Fibroblast of skin of left quadriceps (primary cell): ENCODE data around the gene KIF26B.

Experiments
- DNase-seq, 2 experiments: peaks; one replicate each; pipeline ENCODE4 v3.0.0-alpha.2; 2013; ENCODE audit warnings: low read depth in 2 of 2

KIF26B gene

DNA sequence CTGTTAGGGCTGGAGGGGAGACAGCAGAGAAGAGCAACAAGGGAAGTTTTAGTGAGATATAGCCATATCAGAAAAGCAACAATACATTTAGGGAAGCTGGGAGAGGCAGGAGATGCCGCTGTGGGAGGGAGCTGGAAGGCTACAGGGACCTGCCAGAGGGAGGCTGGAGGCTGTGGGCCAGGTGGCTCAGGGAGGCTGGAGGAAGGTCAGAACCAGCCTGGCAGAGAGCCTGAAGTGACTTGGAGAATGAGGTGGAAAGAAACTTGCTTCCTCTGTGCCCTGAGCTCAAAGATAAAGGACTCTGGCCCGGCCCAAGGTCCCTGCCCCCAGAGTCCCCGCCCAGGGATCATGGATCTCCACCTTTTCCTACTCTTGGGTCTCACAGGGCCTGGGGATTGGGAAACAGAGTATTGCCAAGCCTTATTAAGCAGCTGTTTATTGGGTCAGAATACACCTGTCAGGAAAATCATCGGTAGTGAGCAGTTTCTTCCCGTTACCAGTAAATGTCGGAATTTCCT lies 85.9 kb downstream of the KIF26B start:
- no peak for DNase-seq

GRCh38 chr1:245241526-245242130 lies 86.8 kb downstream of the KIF26B start:
- DNase-seq, result no peak

- DNase-seq, result no peak
These were observed 88.2 kb downstream of the KIF26B start for GRCh38 chr1:245242989-245243388.

DNA sequence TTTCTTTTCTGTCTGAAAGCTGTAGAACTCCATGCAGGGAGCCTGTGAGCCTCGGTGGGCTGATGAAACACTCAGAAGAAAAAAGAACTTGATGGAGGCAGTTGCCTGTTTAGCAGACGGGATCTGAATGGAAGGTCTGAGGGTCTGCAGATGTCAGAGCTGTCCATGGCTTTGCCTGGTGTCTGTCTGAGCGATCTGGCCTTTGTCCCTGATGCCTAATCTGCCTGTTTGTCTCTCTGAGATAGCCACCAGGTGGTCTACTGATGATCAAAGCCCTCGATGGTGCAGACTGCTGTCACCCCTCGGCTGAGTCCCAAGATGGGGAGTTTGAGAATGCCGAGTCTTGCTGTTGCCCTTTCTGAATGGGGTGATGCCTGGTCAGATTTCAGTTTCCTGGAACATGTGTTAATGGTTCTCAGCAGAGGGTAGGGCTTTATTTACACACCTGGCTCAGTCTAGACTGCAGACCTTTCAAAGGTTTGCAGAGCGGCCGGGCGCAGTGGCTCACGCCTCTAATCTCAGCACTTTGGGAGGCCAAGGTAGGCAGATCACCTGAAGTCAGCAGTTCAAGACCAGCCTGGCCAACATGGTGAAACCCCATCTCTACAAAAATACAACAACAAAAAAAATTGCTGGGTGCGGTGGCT lies 90.4 kb downstream of the KIF26B start:
- no peak for DNase-seq

GRCh38 chr1:245246433-245246832 lies 91.6 kb downstream of the KIF26B start:
- no peak for DNase-seq

DNA sequence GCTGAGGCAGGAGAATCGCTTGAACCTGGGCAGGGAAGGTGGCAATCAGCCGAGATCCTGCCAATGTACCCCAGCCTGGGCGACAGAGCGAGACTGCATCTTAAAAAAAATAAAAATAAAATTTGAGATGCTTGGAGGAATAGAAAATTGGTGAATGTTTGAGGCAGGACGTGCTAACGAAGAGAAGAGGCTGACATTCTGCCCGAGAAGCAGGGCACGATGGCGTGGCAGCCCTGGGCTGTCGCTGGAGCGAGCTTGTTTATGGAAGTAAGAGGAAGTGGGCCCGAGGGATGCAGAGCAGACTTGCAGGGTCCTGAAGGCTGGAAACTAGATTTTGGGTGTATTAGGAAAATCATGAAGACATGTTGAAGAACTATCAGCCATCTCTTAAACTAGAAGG lies 92.6 kb downstream of the KIF26B start:
- no peak for DNase-seq

DNA sequence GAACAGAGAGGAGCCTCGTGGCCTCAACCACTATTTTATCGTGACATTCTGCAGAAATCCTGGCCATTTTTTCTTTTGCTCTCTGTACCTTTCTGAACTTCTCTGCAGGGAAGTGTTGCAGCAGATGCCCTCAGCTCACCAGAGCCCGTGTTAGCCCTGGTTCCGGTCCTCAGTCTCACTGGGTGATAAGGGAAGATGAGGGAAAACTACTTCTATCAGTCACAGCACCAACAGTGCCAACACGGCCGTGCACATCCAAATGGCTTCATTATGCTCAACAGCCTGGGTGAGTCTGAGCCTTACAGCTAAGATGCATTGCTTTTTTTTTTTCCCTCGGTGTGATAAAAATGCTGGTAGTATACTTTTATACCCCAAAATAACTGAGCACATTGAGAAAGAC lies 93.0 kb downstream of the KIF26B start:
- DNase-seq, result no peak

DNA sequence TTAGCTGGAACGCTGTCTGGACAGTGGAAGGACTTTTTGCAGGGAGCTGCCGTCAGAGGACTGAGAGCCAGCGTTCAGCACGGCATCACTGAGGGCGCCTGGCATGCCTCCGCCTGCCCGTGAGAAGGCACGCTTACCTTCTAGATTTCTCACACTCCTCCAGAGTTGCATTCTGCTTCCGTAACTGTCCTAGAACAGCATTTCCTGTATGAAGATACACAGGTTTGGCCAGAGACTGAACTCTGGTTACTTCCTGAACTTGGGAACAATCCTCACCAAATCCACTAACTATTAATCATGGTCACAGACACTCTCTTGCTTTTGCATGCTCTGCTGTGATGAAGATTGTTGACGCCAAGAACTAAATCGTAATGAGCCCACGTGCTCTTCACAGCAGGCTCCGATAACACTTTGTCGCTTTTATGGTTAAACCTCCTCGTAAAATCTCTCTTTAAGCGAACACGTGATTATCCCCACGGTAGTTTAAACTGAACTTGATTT lies 93.5 kb downstream of the KIF26B start:
- no peak for DNase-seq

DNA sequence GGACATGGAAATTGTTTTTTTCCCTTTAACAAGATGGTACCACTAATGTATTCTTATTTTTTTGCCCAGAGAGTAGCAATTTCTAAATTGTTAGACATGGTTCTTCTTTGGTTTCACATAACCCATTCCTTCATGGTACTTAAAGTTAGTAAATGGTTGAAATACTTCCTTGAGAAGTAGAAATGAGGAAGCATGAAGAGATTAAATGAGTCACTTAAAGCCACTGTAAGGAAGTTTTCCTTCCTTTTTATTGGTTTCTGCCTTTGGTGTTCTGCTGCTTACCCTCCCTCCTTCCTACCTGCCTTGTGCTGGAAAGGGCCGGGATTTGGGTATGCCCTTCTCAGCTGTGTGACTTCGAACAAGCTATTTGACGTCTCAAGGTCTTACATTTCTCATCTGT lies 101.0 kb downstream of the KIF26B start:
- DNase-seq, result no peak

- no peak for DNase-seq
These were observed 101.7 kb downstream of the KIF26B start for GRCh38 chr1:245256528-245256927.

- DNase-seq, result no peak
These were observed 103.6 kb downstream of the KIF26B start for GRCh38 chr1:245258271-245258920.

- DNase-seq, result no peak
These were observed 105.5 kb downstream of the KIF26B start for GRCh38 chr1:245260110-245260882.

DNA sequence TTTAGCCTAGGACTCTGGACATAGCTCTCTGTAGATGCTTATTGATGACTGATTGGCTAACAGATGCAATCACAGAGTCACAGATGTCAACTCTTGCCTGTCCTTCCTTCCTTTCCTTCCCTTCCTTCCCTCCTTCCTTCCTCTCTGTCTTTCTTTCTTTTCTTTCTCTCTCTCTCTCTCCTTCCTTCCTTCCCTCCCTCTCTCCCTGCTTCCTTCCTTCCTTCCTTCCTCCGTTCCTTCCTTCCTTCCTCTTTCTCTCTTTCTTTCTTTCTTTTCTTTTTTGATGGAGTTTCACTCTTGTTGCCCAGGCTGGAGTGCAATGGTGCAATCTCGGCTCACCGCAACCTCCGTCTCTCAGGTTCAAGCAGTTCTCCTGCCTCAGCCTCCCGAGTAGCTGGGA lies 106.1 kb downstream of the KIF26B start:
- DNase-seq, result no peak

DNA sequence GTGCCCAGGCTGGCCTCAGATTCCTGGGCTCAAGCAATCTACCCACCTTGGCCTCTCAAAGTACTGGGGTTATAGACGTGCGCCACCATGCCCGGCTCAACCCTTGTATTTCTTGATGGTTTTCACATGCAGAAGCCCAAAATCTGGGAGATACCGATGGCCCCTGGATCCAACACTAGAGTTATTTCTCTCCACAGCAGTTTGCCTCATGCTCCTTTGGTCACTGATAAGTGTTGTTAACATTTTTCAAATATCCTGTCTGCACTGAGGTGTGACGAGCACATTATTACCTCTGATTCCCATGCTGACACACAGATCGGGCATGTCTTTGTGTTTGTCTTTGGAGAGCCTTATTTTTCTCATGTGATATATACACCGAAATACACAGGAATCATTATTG lies 107.0 kb downstream of the KIF26B start:
- DNase-seq, result no peak

- DNase-seq, result peak; percentile 49 to 53
These were observed 108.8 kb downstream of the KIF26B start for GRCh38 chr1:245263529-245264095.

GRCh38 chr1:245264226-245264625 lies 109.4 kb downstream of the KIF26B start:
- no peak for DNase-seq

- no peak for DNase-seq
These were observed 111.3 kb downstream of the KIF26B start for GRCh38 chr1:245266105-245266504.

GRCh38 chr1:245270063-245270462 lies 115.3 kb downstream of the KIF26B start:
- DNase-seq, result no peak

GRCh38 chr1:245270972-245271371 lies 116.2 kb downstream of the KIF26B start:
- no peak for DNase-seq

DNA sequence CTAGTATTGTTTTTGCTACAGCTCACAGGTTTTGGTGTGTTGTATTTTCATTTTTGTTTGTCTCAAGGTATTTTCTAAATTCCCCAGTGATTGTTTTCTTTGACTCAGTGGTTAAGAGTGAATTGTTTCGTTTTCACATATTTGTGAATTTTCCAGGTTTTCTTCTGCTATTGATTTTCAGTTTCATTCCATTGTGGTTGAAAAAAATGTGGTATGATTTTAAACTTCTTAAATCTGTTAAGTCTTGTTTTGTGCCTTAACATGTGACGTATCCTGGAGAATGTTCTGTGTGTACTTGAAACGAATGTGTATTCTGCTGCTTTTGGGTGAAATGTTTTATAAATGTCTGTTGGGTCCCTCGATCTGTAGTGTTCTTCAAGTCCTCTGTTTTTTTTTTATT lies 117.9 kb downstream of the KIF26B start:
- DNase-seq, result no peak

- DNase-seq, result no peak
These were observed 121.7 kb downstream of the KIF26B start for GRCh38 chr1:245276445-245276844.

- DNase-seq, result no peak
These were observed 122.5 kb downstream of the KIF26B start for GRCh38 chr1:245277276-245277675.
